K562 (cell line): ENCODE measurements around the gene UBXN11. TPM values are rescaled to one million over a fixed set of nuclear protein-coding genes. Genes with fewer than 3 reads are reported as not detected.

Source experiments
- ADNP ChIP-seq: fragments of 200-800 bp; sonication (Bioruptor generic); IDR thresholded peaks from 2 replicates; pipeline ENCODE4 v1.6.1; 2016; ENCODE audit warnings: missing genetic modification characterization, missing compliant biosample characterization
- CBFA2T3 ChIP-seq: fragments of 450-650 bp; IDR thresholded peaks from 2 replicates; pipeline ENCODE4 v1.6.1; 2017
- CUX1 ChIP-seq: fragments of 200-800 bp; sonication (Bioruptor generic); IDR thresholded peaks from 2 replicates; pipeline ENCODE4 v1.6.1; 2016; ENCODE audit warnings: missing genetic modification characterization, missing compliant biosample characterization
- FIP1L1 ChIP-seq: fragments of 200-400 bp; formaldehyde crosslinking; IDR thresholded peaks from 2 replicates; pipeline ENCODE4 v1.6.1; 2018; ENCODE audit warnings: mild to moderate bottlenecking, low read depth, low read length; ENCODE audit not compliant: poor library complexity, severe bottlenecking
- GABPB2 ChIP-seq: fragments of 250-450 bp; sonication (Bioruptor Pico); conservative IDR thresholded peaks from 2 replicates; pipeline ENCODE4 v1.5.1; 2021; ENCODE audit warnings: mild to moderate bottlenecking
- MAFG ChIP-seq: fragments of 450-650 bp; conservative IDR thresholded peaks from 2 replicates; pipeline ENCODE4 v1.6.1; 2016; ENCODE audit warnings: missing genetic modification characterization, missing compliant biosample characterization
- MEIS2 ChIP-seq: fragments of 450-650 bp; IDR thresholded peaks from 2 replicates; pipeline ENCODE4 v1.6.1; 2014; ENCODE audit warnings: mild to moderate bottlenecking; ENCODE audit not compliant: partially characterized antibody
- PCBP1 ChIP-seq: fragments of 200-400 bp; formaldehyde crosslinking; IDR thresholded peaks from 2 replicates; pipeline ENCODE4 v1.6.1; 2018; ENCODE audit warnings: mild to moderate bottlenecking, low read depth, low read length; ENCODE audit not compliant: poor library complexity, severe bottlenecking
- SIN3A ChIP-seq, 2 experiments: fragments of 150-350 bp in 1 of 2; IDR thresholded peaks; 2 replicates each; pipeline ENCODE4 v1.6.1; 2011 to 2016; ENCODE audit warnings: borderline replicate concordance in 2 of 2, low read depth in 2 of 2, low read length in 2 of 2, mild to moderate bottlenecking in 2 of 2, moderate library complexity in 2 of 2; ENCODE audit not compliant: control insufficient read depth in 1 of 2
- SMAD4 ChIP-seq: fragments of 250-450 bp; sonication (Bioruptor Pico); conservative IDR thresholded peaks from 2 replicates; pipeline ENCODE4 v1.8.0; 2021; ENCODE audit warnings: inconsistent platforms, mild to moderate bottlenecking, moderate library complexity
- THRA ChIP-seq: fragments of 450-650 bp; IDR thresholded peaks from 2 replicates; pipeline ENCODE4 v1.6.1; 2017; ENCODE audit warnings: mild to moderate bottlenecking, moderate library complexity
- ZBTB11 ChIP-seq, 3 experiments: fragments of 200-800 bp in 1 of 3; fragments of 250-450 bp in 1 of 3; fragments of 450-650 bp in 1 of 3; sonication (Bioruptor Pico) in 1 of 3; sonication (Bioruptor generic) in 1 of 3; formaldehyde crosslinking in 1 of 3; IDR thresholded peaks; 2 replicates each; pipeline versions ENCODE4 v1.6.1 to v1.8.0; 2016 to 2022; ENCODE audit warnings: mild to moderate bottlenecking in 2 of 3, missing genetic modification characterization in 2 of 3, missing compliant biosample characterization in 1 of 3, moderate library complexity in 1 of 3
- ZBTB7A ChIP-seq: IDR thresholded peaks from 2 replicates; pipeline ENCODE4 v1.6.1; 2011; ENCODE audit warnings: low read depth, mild to moderate bottlenecking, low read length, moderate library complexity, borderline replicate concordance; ENCODE audit not compliant: control insufficient read depth
- ZBTB8A ChIP-seq: fragments of 450-650 bp; IDR thresholded peaks from 2 replicates; pipeline ENCODE4 v1.6.1; 2018; ENCODE audit warnings: mild to moderate bottlenecking, moderate library complexity; ENCODE audit not compliant: partially characterized antibody
- ZNF134 ChIP-seq: fragments of 250-450 bp; sonication (Bioruptor Pico); conservative IDR thresholded peaks from 2 replicates; pipeline ENCODE4 v1.4.0; 2020
- ZNF668 ChIP-seq: fragments of 250-450 bp; sonication (Bioruptor Pico); IDR thresholded peaks from 2 replicates; pipeline ENCODE4 v1.8.0; 2022; ENCODE audit warnings: mild to moderate bottlenecking, inconsistent platforms
- polyA plus RNA-seq, 8 experiments: library from polyadenylated mRNA; depleted of rRNA in 4 of 8; stranded (reverse) in 5 of 8; unstranded in 3 of 8; fragments of >200 nt; fragmentation: Nextera tagmentation in 2 of 8; fragmentation: Illumina TruSeq in 1 of 8; extraction: Ambion mirVana in 2 of 8; extraction: Trizol in 1 of 8; gene quantifications; 2 replicates each; pipeline versions ENCODE4 v1.2.1 to v1.2.3, GENCODE V29; 2011 to 2014; ENCODE audit warnings: inconsistent platforms in 1 of 8, missing spikeins in 1 of 8
- total RNA-seq, 7 experiments: library from RNA; depleted of rRNA in 6 of 7; stranded (reverse); fragments of >200 nt in 6 of 7; fragmentation: Illumina TruSeq in 2 of 7; extraction: Trizol in 2 of 7; gene quantifications; 2 replicates each; pipeline versions ENCODE4 v1.2.1 to v1.2.3, GENCODE V29; 2011 to 2021; ENCODE audit warnings: low replicate concordance in 1 of 7

Gene UBXN11
- total and polyA plus RNA-seq, 9 of the 15 experiments (the other 6 are each of a cell fraction or from before 2014, with no cell fraction given): 0.48 to 34.3 (median 11.3) TPM

GRCh38 chr1:26279456-26280332 lies 26.7 kb downstream of the UBXN11 start, which contains the start of gene SH3BGRL3 (continued):
- TF ChIP-seq ZBTB7A (peak; percentile 84; the same call in 1 of the 2 replicates), ZNF134 (CRISPR knock-in tag) (no peak), MEIS2 (peak; percentile 3), ZBTB8A (no peak), CBFA2T3 (no peak), CUX1 (CRISPR knock-in tag) (no peak), ZNF668 (CRISPR knock-in tag) (no peak), THRA (no peak), ADNP (tag) (no peak), ZBTB11 (CRISPR knock-in tag; IDR thresholded peaks at IDR 0.05) (no peak; a peak in 2 of 6 replicates), SMAD4 (CRISPR knock-in tag) (peak; percentile 81), GABPB2 (CRISPR knock-in tag) (peak; percentile 64; the same call in 1 of the 2 replicates), FIP1L1 (peak; percentile 94), SIN3A (IDR thresholded peaks at IDR 0.05; ENCODE audit: borderline replicate concordance in 2 of 2, control insufficient read depth in 1 of 2, low read depth in 2 of 2, low read length in 2 of 2) (peak in 1 of 2 experiments; percentile 90; a peak in 1 of 4 replicates), MAFG (tag) (no peak), PCBP1 (peak; percentile 94)
